ENCODE measurements around the gene QRICH1. TPM values are rescaled to one million over a fixed set of nuclear protein-coding genes. Genes with fewer than 3 reads are reported as not detected.

QRICH1 gene
- total RNA-seq, 6 experiments from 2014 or later, result 21.9 to 35.7 (median 31.7) TPM

DNA sequence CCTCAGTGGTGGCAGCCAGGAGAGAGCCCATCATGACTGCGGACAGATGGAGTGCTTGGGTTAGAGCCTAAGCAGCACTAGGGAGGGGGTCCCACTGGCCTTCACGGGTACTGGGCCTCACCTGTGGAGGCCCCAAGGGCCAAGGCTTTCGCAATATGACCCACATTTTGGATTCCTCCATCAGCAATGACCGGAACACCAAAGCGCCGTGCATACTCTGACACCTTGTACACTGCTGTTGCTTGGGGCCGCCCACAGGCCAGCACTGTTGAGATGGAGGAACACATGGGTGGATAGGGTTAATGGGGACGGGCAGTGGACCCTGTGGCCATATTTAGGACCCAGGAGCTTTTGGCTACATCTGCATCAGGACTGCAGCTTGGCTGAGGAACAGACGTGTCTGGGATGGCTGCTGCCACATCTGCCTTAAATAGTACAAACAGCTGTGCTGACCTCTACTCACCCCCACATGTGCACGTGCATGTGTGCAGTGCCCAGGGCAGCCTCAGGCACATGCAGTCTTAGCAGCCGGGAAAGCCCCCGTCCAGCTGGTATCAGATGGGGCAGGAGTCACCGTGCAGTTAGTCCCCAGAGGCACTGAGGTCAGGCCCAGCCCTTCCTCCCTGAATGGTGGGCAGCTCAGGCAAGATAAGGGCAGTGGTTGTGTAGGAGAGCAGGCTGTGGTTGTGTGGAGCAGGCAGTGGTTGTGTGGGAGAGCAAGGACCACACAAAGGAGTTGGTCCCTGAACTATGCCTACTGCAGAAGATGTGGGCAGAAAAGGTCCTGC is 68.7 kb downstream of the QRICH1 start:
- Histone ChIP-seq H3K36me3 (peaks cover 0 to 33% (median 14%) of the 10 kb centered on the region in 4 donors), H3K27ac (no peak overlapping the region), H3K27me3 (no peaks in the 10 kb centered on the region), H3K4me3 (no peak overlapping the region), H3K9me3 (no peaks in the 10 kb centered on the region), H3K4me1 (peaks cover 0 to 21% (median 9%) of the 10 kb centered on the region in 4 donors)
- DNase-seq (no peak), ATAC-seq (no peak)
- TF ChIP-seq CTCF (IDR thresholded peaks at IDR 0.05), result no peak
- no CpG with 5 or more reads among the region's 13 CpGs for WGBS (ENCODE audit: insufficient coverage, low coverage, low lambda C conversion rate, missing lambda C conversion rate)
- intact Hi-C loops (cut with DNase I), result no loop called here

GRCh38 chr3:49024449-49024848 is 69.4 kb downstream of the QRICH1 start:
- H3K36me3 ChIP-seq, result peaks cover 0 to 32% (median 14%) of the 10 kb centered on the region in 4 donors
- no peaks in the 10 kb centered on the region for H3K9me3 ChIP-seq
- intact Hi-C loops (cut with DNase I), result no loop called here
- H3K27ac ChIP-seq, result no peak overlapping the region
- H3K4me3 ChIP-seq, result no peak overlapping the region
- 85% methylated on average over 2 of the region's 5 CpGs for WGBS (ENCODE audit: insufficient coverage, low coverage, low lambda C conversion rate, missing lambda C conversion rate)
- no peak for DNase-seq
- ATAC-seq, result no peak
- no peaks in the 10 kb centered on the region for H3K27me3 ChIP-seq
- H3K4me1 ChIP-seq, result peaks cover 0 to 27% (median 13%) of the 10 kb centered on the region in 4 donors
- TF ChIP-seq CTCF (IDR thresholded peaks at IDR 0.05) (no peak), POLR2A (IDR thresholded peaks at IDR 0.05) (no peak)

GRCh38 chr3:49023775-49024174 is 70.1 kb downstream of the QRICH1 start:
- intact Hi-C loops (cut with DNase I), result no loop called here
- DNase-seq (no peak), ATAC-seq (no peak)
- Histone ChIP-seq H3K27me3 (no peaks in the 10 kb centered on the region), H3K27ac (no peak overlapping the region), H3K4me3 (no peak overlapping the region), H3K9me3 (no peaks in the 10 kb centered on the region), H3K36me3 (peaks cover 0 to 32% (median 14%) of the 10 kb centered on the region in 4 donors), H3K4me1 (peaks cover 0 to 33% (median 14%) of the 10 kb centered on the region in 4 donors)
- WGBS (ENCODE audit: insufficient coverage, low coverage, low lambda C conversion rate, missing lambda C conversion rate), result 100% methylated on average over 1 of the region's 4 CpGs
- TF ChIP-seq CTCF (IDR thresholded peaks at IDR 0.05) (no peak), POLR2A (IDR thresholded peaks at IDR 0.05) (no peak)

- peak in 2 of 3 donors; percentile 48 to 58 for DNase-seq
- TF ChIP-seq CTCF (IDR thresholded peaks at IDR 0.05) (no peak), POLR2A (IDR thresholded peaks at IDR 0.05) (no peak)
- WGBS (ENCODE audit: insufficient coverage, low coverage, low lambda C conversion rate, missing lambda C conversion rate), result 0% methylated on average over 3 of the region's 12 CpGs
These were observed 71.1 kb downstream of the QRICH1 start for GRCh38 chr3:49022688-49023171.

More at GRCh38 chr3:49022688-49023171, 71.1 kb downstream of the QRICH1 start:
- intact Hi-C loops (cut with DNase I), result no loop called here
- Histone ChIP-seq H3K36me3 (peaks cover 0 to 32% (median 14%) of the 10 kb centered on the region in 4 donors), H3K4me3 (peak overlapping the region; percentile 92 to 99 (median 97)), H3K4me1 (peaks cover 0 to 26% (median 11%) of the 10 kb centered on the region in 4 donors), H3K9me3 (no peaks in the 10 kb centered on the region), H3K27me3 (no peaks in the 10 kb centered on the region), H3K27ac (peak overlapping the region; percentile 88 to 100 (median 99))
- ATAC-seq, result no peak
